ENCODE results near the gene STIMATE.

Gene STIMATE

GRCh38 chr3:52893723-52894122 lies 3.6 kb downstream of the STIMATE start:
- FAIRE-seq, result no peak

GRCh38 chr3:52892625-52893311 lies 4.6 kb downstream of the STIMATE start:
- FAIRE-seq, result no peak

- FAIRE-seq, result no peak
These were observed 5.1 kb downstream of the STIMATE start for GRCh38 chr3:52892290-52892624.

- no peak for FAIRE-seq
These were observed 5.7 kb downstream of the STIMATE start for GRCh38 chr3:52891615-52892081.

GRCh38 chr3:52891164-52891563 lies 6.2 kb downstream of the STIMATE start:
- FAIRE-seq, result no peak

- no peak for FAIRE-seq
These were observed 6.6 kb downstream of the STIMATE start for GRCh38 chr3:52890735-52891134.

GRCh38 chr3:52889901-52890300 lies 7.4 kb downstream of the STIMATE start:
- FAIRE-seq, result no peak

GRCh38 chr3:52887166-52887565 lies 10.2 kb downstream of the STIMATE start:
- no peak for FAIRE-seq

GRCh38 chr3:52886049-52886730 lies 11.2 kb downstream of the STIMATE start:
- FAIRE-seq, result no peak

GRCh38 chr3:52882377-52882776 lies 15.0 kb downstream of the STIMATE start:
- FAIRE-seq, result no peak

- FAIRE-seq, result no peak
These were observed 15.5 kb downstream of the STIMATE start for GRCh38 chr3:52881871-52882270.

GRCh38 chr3:52880474-52880873 lies 16.9 kb downstream of the STIMATE start:
- FAIRE-seq, result no peak

GRCh38 chr3:52880047-52880446 lies 17.3 kb downstream of the STIMATE start:
- FAIRE-seq, result no peak

- no peak for FAIRE-seq
These were observed 17.8 kb downstream of the STIMATE start for GRCh38 chr3:52879581-52879980.

GRCh38 chr3:52879090-52879489 lies 18.3 kb downstream of the STIMATE start:
- no peak for FAIRE-seq

GRCh38 chr3:52877085-52877484 lies 20.3 kb downstream of the STIMATE start:
- FAIRE-seq, result no peak

- FAIRE-seq, result no peak
These were observed 22.3 kb downstream of the STIMATE start for GRCh38 chr3:52874864-52875587.

GRCh38 chr3:52874160-52874701 lies 23.1 kb downstream of the STIMATE start:
- no peak for FAIRE-seq

- FAIRE-seq, result no peak
These were observed 23.8 kb downstream of the STIMATE start for GRCh38 chr3:52873433-52874159.

- no peak for FAIRE-seq
These were observed 25.1 kb downstream of the STIMATE start for GRCh38 chr3:52872245-52872644.

- no peak for FAIRE-seq
These were observed 25.6 kb downstream of the STIMATE start for GRCh38 chr3:52871761-52872160.

- FAIRE-seq, result no peak
These were observed 26.9 kb downstream of the STIMATE start for GRCh38 chr3:52870471-52870870.

- no peak for FAIRE-seq
These were observed 30.9 kb downstream of the STIMATE start for GRCh38 chr3:52866427-52866826.

All from A204.1 (cell line).